ENCODE results near the gene IL16. TPM values are rescaled to one million over a fixed set of nuclear protein-coding genes. Genes with fewer than 3 reads are reported as not detected.

Gene IL16
- total RNA-seq, 4 donors from 2014 or later: 13.5 to 34.9 (median 19.8) TPM

GRCh38 chr15:81288616-81289015 lies 91.9 kb downstream of the IL16 start:
- no peak overlapping the region for H3K27ac ChIP-seq (replicated peaks in 1 of 4)
- peaks cover 0 to 3% (median 0%) of the 10 kb centered on the region in 4 donors for H3K4me1 ChIP-seq
- intact Hi-C loops (cut with DNase I): no loop called here
- no peaks in the 10 kb centered on the region for H3K9me3 ChIP-seq
- H3K27me3 ChIP-seq: no peaks in the 10 kb centered on the region
- WGBS: 87% methylated on average over 8 of the region's 8 CpGs
- peaks cover 0 to 38% (median 3%) of the 10 kb centered on the region in 4 donors for H3K36me3 ChIP-seq
- H3K4me3 ChIP-seq: no peak overlapping the region
- TF ChIP-seq, protein P1, sequence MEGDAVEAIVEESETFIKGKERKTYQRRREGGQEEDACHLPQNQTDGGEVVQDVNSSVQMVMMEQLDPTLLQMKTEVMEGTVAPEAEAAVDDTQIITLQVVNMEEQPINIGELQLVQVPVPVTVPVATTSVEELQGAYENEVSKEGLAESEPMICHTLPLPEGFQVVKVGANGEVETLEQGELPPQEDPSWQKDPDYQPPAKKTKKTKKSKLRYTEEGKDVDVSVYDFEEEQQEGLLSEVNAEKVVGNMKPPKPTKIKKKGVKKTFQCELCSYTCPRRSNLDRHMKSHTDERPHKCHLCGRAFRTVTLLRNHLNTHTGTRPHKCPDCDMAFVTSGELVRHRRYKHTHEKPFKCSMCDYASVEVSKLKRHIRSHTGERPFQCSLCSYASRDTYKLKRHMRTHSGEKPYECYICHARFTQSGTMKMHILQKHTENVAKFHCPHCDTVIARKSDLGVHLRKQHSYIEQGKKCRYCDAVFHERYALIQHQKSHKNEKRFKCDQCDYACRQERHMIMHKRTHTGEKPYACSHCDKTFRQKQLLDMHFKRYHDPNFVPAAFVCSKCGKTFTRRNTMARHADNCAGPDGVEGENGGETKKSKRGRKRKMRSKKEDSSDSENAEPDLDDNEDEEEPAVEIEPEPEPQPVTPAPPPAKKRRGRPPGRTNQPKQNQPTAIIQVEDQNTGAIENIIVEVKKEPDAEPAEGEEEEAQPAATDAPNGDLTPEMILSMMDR (IDR thresholded peaks at IDR 0.05): no peak
- TF ChIP-seq EP300 (IDR thresholded peaks at IDR 0.05) (no peak), POLR2A (IDR thresholded peaks at IDR 0.05; ENCODE audit: low read depth) (no peak)
- DNase-seq (ENCODE audit: extremely low spot score): no peak

DNA sequence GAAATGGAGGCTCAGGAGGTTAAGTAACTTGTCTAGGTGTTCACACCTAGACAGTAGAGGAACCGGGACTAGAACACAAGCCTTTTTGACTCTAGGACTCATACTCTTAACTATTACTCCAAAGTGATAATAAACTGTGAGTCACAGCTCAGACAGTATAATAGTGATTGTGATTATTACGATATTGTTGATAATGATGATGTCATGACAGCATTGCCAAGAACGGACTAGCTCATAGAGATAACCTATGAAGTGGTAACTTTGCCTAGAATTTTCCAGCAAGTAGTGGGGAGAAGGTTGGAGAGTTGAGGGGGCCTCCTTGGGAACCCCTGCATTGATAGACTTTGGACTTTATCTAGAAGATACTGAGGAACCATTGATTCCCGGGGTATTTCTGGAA lies 93.2 kb downstream of the IL16 start:
- Histone ChIP-seq H3K4me3 (no peak overlapping the region), H3K27ac (replicated peaks in 1 of 4) (no peak overlapping the region), H3K4me1 (peaks cover 0 to 16% (median 5%) of the 10 kb centered on the region in 4 donors), H3K9me3 (no peaks in the 10 kb centered on the region), H3K36me3 (peaks cover 0 to 44% (median 3%) of the 10 kb centered on the region in 4 donors), H3K27me3 (no peaks in the 10 kb centered on the region)
- TF ChIP-seq, protein P1 (IDR thresholded peaks at IDR 0.05): no peak
- TF ChIP-seq POLR2A (IDR thresholded peaks at IDR 0.05; ENCODE audit: low read depth): no peak
- no peak for TF ChIP-seq POLR2AphosphoS5 (IDR thresholded peaks at IDR 0.05)
- no peak for TF ChIP-seq EP300 (IDR thresholded peaks at IDR 0.05)
- WGBS: 84% methylated on average over 4 of the region's 4 CpGs
- no peak for DNase-seq (ENCODE audit: extremely low spot score)
- intact Hi-C loops (cut with DNase I): no loop called here

GRCh38 chr15:81291916-81292522 lies 95.3 kb downstream of the IL16 start:
- Histone ChIP-seq H3K4me1 (peaks cover 12 to 36% (median 14%) of the 10 kb centered on the region in 4 donors), H3K9me3 (no peaks in the 10 kb centered on the region), H3K36me3 (peaks cover 0 to 35% (median 0%) of the 10 kb centered on the region in 4 donors), H3K27ac (replicated peaks in 1 of 4) (no peak overlapping the region), H3K4me3 (no peak overlapping the region), H3K27me3 (peaks cover 0 to 4% (median 0%) of the 10 kb centered on the region in 4 donors)
- intact Hi-C loops (cut with DNase I): no loop called here
- TF ChIP-seq, protein P1 (IDR thresholded peaks at IDR 0.05): no peak
- TF ChIP-seq EP300 (IDR thresholded peaks at IDR 0.05) (no peak), POLR2AphosphoS5 (IDR thresholded peaks at IDR 0.05) (no peak), POLR2A (IDR thresholded peaks at IDR 0.05; ENCODE audit: low read depth) (no peak)
- WGBS: 90% methylated on average over 3 of the region's 5 CpGs
- DNase-seq (ENCODE audit: extremely low spot score): no peak

- TF ChIP-seq POLR2AphosphoS5 (IDR thresholded peaks at IDR 0.05) (no peak), POLR2A (IDR thresholded peaks at IDR 0.05; ENCODE audit: low read depth) (no peak), EP300 (IDR thresholded peaks at IDR 0.05) (no peak)
- TF ChIP-seq, protein P1 (IDR thresholded peaks at IDR 0.05): no peak
- H3K9me3 ChIP-seq: no peaks in the 10 kb centered on the region
- no peak for DNase-seq (ENCODE audit: extremely low spot score)
- intact Hi-C loops (cut with DNase I): no loop called here
- H3K27me3 ChIP-seq: peaks cover 0 to 4% (median 0%) of the 10 kb centered on the region in 4 donors
- H3K4me1 ChIP-seq: peaks cover 14 to 42% (median 19%) of the 10 kb centered on the region in 4 donors
- H3K4me3 ChIP-seq: no peak overlapping the region
- peaks cover 0 to 31% (median 0%) of the 10 kb centered on the region in 4 donors for H3K36me3 ChIP-seq
- no peak overlapping the region for H3K27ac ChIP-seq (replicated peaks in 1 of 4)
- 84% methylated on average over 12 of the region's 12 CpGs for WGBS
Measured at GRCh38 chr15:81292523-81293001, 95.9 kb downstream of the IL16 start.
